Hematopoietic multipotent progenitor cell (in vitro differentiated cells): ENCODE results near the gene PIK3IP1. TPM values are rescaled to one million over a fixed set of nuclear protein-coding genes. Genes with fewer than 3 reads are reported as not detected.
"Not testable (repeated sequence)": the region's sequence is repeated elsewhere in the genome, so short reads cannot be mapped to it uniquely, and the experiment has no call there.

ENCODE experiments used
- DNase-seq, 3 donors: peaks; one replicate each; pipeline ENCODE4 v3.0.0-alpha.2; 2011 to 2015; ENCODE audit warnings: low read depth in 2 of 3, low spot score in 2 of 3
- total RNA-seq: library from RNA; depleted of rRNA; stranded (reverse); fragments of >200 nt; gene quantifications from one replicate; pipeline ENCODE4 v1.2.3, GENCODE V29; 2012

PIK3IP1 gene
- 67.9 TPM for total RNA-seq

- DNase-seq, result peak in 2 of 3 donors; percentile 79 to 81
Measured at GRCh38 chr22:31292236-31292989, at the start of gene PIK3IP1. Gene PIK3IP1, minus strand, starts transcription at chr22:31292488. Its CDS starts 144 bp downstream, at chr22:31292344.

GRCh38 chr22:31341386-31342088, 49.2 kb upstream of the PIK3IP1 start:
- no peak for DNase-seq

GRCh38 chr22:31340765-31341247, 48.5 kb upstream of the PIK3IP1 start:
- DNase-seq, result no peak

GRCh38 chr22:31340360-31340759, 48.1 kb upstream of the PIK3IP1 start:
- no peak for DNase-seq

- no peak for DNase-seq
Measured at GRCh38 chr22:31339148-31339832, 47.0 kb upstream of the PIK3IP1 start.

- no peak for DNase-seq
Measured at GRCh38 chr22:31337178-31337577, 44.9 kb upstream of the PIK3IP1 start.

- DNase-seq, result no peak
Measured at GRCh38 chr22:31334329-31334728, 42.0 kb upstream of the PIK3IP1 start.

- no peak for DNase-seq
Measured at GRCh38 chr22:31333641-31334040, 41.4 kb upstream of the PIK3IP1 start.

- DNase-seq, result no peak
Measured at GRCh38 chr22:31332886-31333285, 40.6 kb upstream of the PIK3IP1 start.

- DNase-seq, result no peak
Measured at GRCh38 chr22:31332010-31332409, 39.7 kb upstream of the PIK3IP1 start.

GRCh38 chr22:31329453-31330215, 37.3 kb upstream of the PIK3IP1 start:
- DNase-seq, result no peak

GRCh38 chr22:31329029-31329428, 36.7 kb upstream of the PIK3IP1 start:
- DNase-seq, result no peak

- DNase-seq, result no peak
Measured at GRCh38 chr22:31328544-31328960, 36.3 kb upstream of the PIK3IP1 start.

GRCh38 chr22:31327806-31328543, 35.7 kb upstream of the PIK3IP1 start:
- DNase-seq, result no peak

GRCh38 chr22:31326877-31327276, 34.6 kb upstream of the PIK3IP1 start:
- no peak for DNase-seq

GRCh38 chr22:31323578-31324550, 31.6 kb upstream of the PIK3IP1 start:
- no peak for DNase-seq

- no peak for DNase-seq
Measured at GRCh38 chr22:31321421-31321820, 29.1 kb upstream of the PIK3IP1 start.

GRCh38 chr22:31314220-31314619, 21.9 kb upstream of the PIK3IP1 start:
- DNase-seq, result not testable (repeated sequence)
